ENCODE results near the gene MTMR4. TPM values are rescaled to one million over a fixed set of nuclear protein-coding genes. Genes with fewer than 3 reads are reported as not detected.

MTMR4 gene
- total RNA-seq, 1 donor from 2014 or later, result 76.5 TPM

GRCh38 chr17:58531122-58531521 lies 16.7 kb upstream of the MTMR4 start:
- Mint-ChIP-seq H3K4me3 (peak overlapping the region; percentile 67), H3K27me3 (peaks cover 72% of the 10 kb centered on the region), H3K4me1 (ENCODE audit: unreplicated experiment) (peaks cover 4% of the 10 kb centered on the region), H3K36me3 (no peaks in the 10 kb centered on the region), H3K27ac (no peak overlapping the region), H3K9me3 (no peaks in the 10 kb centered on the region)
- no peak for DNase-seq (ENCODE audit: extremely low spot score, unreplicated experiment)
- TF ChIP-seq CTCF (conservative IDR thresholded peaks at IDR 0.05), result no peak

GRCh38 chr17:58530655-58531054 lies 16.2 kb upstream of the MTMR4 start:
- H3K27ac Mint-ChIP-seq, result no peak overlapping the region
- TF ChIP-seq CTCF (conservative IDR thresholded peaks at IDR 0.05), result no peak
- H3K4me3 Mint-ChIP-seq, result peak overlapping the region; percentile 67
- H3K27me3 Mint-ChIP-seq, result peaks cover 67% of the 10 kb centered on the region
- H3K36me3 Mint-ChIP-seq, result no peaks in the 10 kb centered on the region
- H3K9me3 Mint-ChIP-seq, result no peaks in the 10 kb centered on the region
- H3K4me1 Mint-ChIP-seq (ENCODE audit: unreplicated experiment), result peaks cover 4% of the 10 kb centered on the region
- DNase-seq (ENCODE audit: extremely low spot score, unreplicated experiment), result no peak

- no peak for DNase-seq (ENCODE audit: extremely low spot score, unreplicated experiment)
- H3K9me3 Mint-ChIP-seq, result no peaks in the 10 kb centered on the region
- no peak overlapping the region for H3K27ac Mint-ChIP-seq
- H3K4me3 Mint-ChIP-seq, result no peak overlapping the region
- peaks cover 55% of the 10 kb centered on the region for H3K27me3 Mint-ChIP-seq
- no peak for TF ChIP-seq CTCF (conservative IDR thresholded peaks at IDR 0.05)
- H3K36me3 Mint-ChIP-seq, result no peaks in the 10 kb centered on the region
- H3K4me1 Mint-ChIP-seq (ENCODE audit: unreplicated experiment), result peaks cover 4% of the 10 kb centered on the region
Measured at GRCh38 chr17:58529275-58529674, 14.8 kb upstream of the MTMR4 start.

GRCh38 chr17:58528443-58528842 lies 14.0 kb upstream of the MTMR4 start:
- H3K27me3 Mint-ChIP-seq, result peaks cover 51% of the 10 kb centered on the region
- no peak for TF ChIP-seq CTCF (conservative IDR thresholded peaks at IDR 0.05)
- H3K27ac Mint-ChIP-seq, result no peak overlapping the region
- DNase-seq (ENCODE audit: extremely low spot score, unreplicated experiment), result no peak
- H3K36me3 Mint-ChIP-seq, result no peaks in the 10 kb centered on the region
- no peaks in the 10 kb centered on the region for H3K9me3 Mint-ChIP-seq
- no peak overlapping the region for H3K4me3 Mint-ChIP-seq
- H3K4me1 Mint-ChIP-seq (ENCODE audit: unreplicated experiment), result peaks cover 4% of the 10 kb centered on the region

GRCh38 chr17:58527949-58528348 lies 13.5 kb upstream of the MTMR4 start:
- Mint-ChIP-seq H3K4me1 (ENCODE audit: unreplicated experiment) (peaks cover 4% of the 10 kb centered on the region), H3K27ac (no peak overlapping the region), H3K4me3 (no peak overlapping the region), H3K27me3 (peaks cover 48% of the 10 kb centered on the region), H3K36me3 (no peaks in the 10 kb centered on the region), H3K9me3 (no peaks in the 10 kb centered on the region)
- no peak for DNase-seq (ENCODE audit: extremely low spot score, unreplicated experiment)
- TF ChIP-seq CTCF (conservative IDR thresholded peaks at IDR 0.05), result no peak

GRCh38 chr17:58527306-58527705 lies 12.9 kb upstream of the MTMR4 start:
- no peak for DNase-seq (ENCODE audit: extremely low spot score, unreplicated experiment)
- H3K27ac Mint-ChIP-seq, result no peak overlapping the region
- peaks cover 45% of the 10 kb centered on the region for H3K27me3 Mint-ChIP-seq
- peak; percentile 45 for TF ChIP-seq CTCF (conservative IDR thresholded peaks at IDR 0.05)
- H3K4me3 Mint-ChIP-seq, result no peak overlapping the region
- H3K9me3 Mint-ChIP-seq, result no peaks in the 10 kb centered on the region
- H3K36me3 Mint-ChIP-seq, result no peaks in the 10 kb centered on the region
- H3K4me1 Mint-ChIP-seq (ENCODE audit: unreplicated experiment), result peaks cover 2% of the 10 kb centered on the region
